ENCODE results near the gene CTSE.

Gene CTSE

DNA sequence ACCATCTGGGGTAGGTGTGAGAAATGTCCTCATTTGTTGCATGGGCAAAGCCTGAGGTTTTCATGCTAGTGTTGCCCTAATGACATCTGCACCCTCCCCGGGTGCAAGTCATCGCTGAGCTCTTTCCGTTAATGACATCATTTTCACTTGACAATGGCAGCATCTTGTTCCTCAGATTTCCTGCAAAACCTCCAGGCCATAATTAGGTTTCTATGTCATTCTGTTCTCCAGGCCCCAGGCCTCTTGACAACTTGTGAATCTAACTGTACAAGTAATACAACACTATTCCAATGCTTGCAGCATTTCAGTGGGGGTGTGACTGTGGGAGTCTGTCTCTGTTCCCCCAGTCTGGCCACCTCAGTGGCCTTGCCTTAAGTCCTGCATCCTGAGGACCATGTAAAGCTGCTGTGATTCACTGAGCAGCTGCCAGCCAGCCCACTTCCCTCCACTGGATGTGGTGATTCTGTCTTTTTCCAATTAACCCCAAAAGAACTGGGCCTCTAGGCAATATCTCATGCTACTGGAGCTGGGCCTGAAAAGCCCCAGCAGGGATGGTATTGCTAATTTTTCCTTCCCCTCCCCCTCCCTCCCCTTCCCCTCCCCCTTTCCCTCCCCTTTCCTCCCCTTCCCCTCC, 43.3 kb downstream of the CTSE start:
- Mint-ChIP-seq H3K4me1 (ENCODE audit: low read depth) (no peaks in the 10 kb centered on the region), H3K4me3 (no peak overlapping the region), H3K27ac (no peak overlapping the region), H3K36me3 (ENCODE audit: low read depth) (no peaks in the 10 kb centered on the region), H3K27me3 (ENCODE audit: low read depth) (peaks cover 6% of the 10 kb centered on the region), H3K9me3 (peaks cover 7% of the 10 kb centered on the region)

DNA sequence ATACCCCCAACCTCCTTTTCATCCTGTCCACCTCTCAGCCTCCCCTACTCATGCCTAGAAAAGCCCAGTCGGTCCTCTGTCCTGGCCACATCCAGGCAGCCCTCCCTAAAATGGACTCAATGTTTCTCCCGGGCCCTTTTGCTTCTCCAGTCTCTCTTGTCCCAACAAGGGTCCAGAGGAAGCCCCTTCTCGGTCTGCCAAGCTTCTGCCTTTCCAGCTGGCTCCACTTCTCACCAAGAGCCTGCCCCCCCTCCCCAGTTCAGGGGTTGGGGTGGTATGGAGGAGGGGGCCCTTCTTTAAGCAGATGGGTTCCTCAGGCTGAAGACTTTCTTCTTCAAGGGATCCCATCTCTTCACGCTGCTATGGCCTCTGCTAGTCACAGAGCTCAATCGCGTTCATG, 44.4 kb downstream of the CTSE start:
- H3K27me3 Mint-ChIP-seq (ENCODE audit: low read depth), result peaks cover 6% of the 10 kb centered on the region

DNA sequence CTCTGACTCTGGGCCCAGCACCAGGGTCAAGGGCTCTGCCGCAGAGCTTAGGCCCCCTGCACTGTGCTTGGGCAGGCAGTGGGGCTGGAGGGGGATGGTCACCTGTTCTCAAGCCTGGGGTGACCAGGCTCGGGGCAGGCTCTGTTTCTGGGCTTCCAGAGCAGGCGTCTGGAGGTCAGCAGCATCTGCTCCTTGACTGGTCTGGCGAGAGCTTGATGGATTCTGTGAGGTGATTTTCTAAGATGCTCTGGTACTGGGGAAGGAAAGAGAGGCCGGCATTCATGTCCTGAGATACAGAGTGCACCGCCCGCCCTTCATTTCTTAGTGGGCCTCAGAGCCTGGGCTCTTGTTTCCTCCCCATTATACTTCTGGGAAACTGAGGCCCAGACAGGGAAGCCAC, 45.0 kb downstream of the CTSE start:
- Mint-ChIP-seq H3K4me1 (ENCODE audit: low read depth) (peaks cover 3% of the 10 kb centered on the region), H3K36me3 (ENCODE audit: low read depth) (no peaks in the 10 kb centered on the region), H3K4me3 (no peak overlapping the region), H3K27me3 (ENCODE audit: low read depth) (peaks cover 6% of the 10 kb centered on the region), H3K9me3 (peaks cover 23% of the 10 kb centered on the region), H3K27ac (no peak overlapping the region)

More for the DNA sequence above, 44.4 kb downstream of the CTSE start:
- Mint-ChIP-seq H3K36me3 (ENCODE audit: low read depth) (no peaks in the 10 kb centered on the region), H3K27ac (no peak overlapping the region), H3K4me3 (no peak overlapping the region), H3K9me3 (peaks cover 17% of the 10 kb centered on the region), H3K4me1 (ENCODE audit: low read depth) (no peaks in the 10 kb centered on the region)

DNA sequence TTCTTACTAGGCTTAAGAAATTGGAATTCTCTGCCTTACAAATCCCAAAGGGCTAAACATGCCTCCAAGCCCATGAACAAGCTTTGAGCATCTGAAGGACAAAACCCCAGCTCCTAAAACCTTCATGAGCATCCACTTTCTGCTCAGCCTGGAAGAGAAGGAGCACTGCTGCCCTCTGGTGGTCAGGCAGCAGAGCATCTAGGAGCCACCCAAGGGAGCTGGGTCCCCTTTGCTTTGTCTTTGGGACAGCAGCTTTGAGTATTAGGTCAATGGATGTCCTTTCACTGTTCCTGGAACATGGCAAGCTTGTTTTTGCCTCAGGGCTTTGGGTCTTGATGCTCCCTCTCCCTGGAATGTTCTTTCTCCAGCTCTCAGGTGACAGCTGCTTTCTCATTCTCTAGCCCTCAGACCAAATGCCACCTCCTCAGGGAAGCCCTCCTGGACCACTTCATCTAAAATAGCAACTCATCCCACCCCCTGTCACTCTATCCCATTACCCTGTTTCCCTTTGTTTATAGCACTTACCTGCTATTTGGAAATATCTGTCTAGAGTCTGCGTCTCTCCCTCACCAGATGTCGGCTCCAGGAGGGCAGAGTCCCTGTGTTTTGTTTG, 46.2 kb downstream of the CTSE start:
- Mint-ChIP-seq H3K36me3 (ENCODE audit: low read depth) (no peaks in the 10 kb centered on the region), H3K27ac (no peak overlapping the region), H3K4me3 (no peak overlapping the region), H3K27me3 (ENCODE audit: low read depth) (peaks cover 3% of the 10 kb centered on the region), H3K4me1 (ENCODE audit: low read depth) (peaks cover 6% of the 10 kb centered on the region), H3K9me3 (peaks cover 25% of the 10 kb centered on the region)

DNA sequence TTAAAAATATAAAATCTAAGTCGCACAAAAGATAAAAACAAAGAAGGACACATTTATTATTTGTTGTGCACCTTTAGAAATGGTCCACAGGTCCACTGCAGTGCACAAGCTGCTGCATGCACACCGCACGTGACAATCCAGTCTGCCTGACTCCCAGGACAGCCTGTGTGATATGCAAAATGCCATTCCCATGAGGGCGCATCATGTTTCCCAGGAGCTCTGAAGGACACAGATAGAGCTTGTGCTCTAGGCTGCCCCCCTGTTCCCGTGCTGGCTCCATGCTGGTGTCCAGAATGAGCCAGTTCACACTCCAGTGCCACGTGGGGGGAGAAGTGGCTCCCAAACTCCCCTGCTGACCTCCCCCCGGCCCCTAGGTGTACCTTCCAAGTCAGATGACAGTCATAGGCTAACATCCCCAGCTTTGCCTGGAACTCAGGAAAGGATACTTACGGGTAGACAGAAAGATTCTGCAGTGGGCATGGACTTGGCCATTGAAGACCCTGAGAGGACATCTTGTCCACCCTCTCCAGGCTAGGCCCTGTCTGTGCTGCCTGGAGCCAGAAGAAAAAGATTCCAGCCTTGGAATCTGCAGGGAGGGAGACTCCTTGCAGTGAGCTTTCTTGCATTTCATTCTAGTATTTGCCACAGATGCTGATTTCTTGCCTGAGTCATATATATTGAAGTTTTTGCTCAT, 46.8 kb downstream of the CTSE start:
- Mint-ChIP-seq H3K27me3 (ENCODE audit: low read depth) (no peaks in the 10 kb centered on the region), H3K9me3 (peaks cover 19% of the 10 kb centered on the region), H3K4me3 (no peak overlapping the region), H3K27ac (no peak overlapping the region), H3K4me1 (ENCODE audit: low read depth) (peaks cover 6% of the 10 kb centered on the region), H3K36me3 (ENCODE audit: low read depth) (no peaks in the 10 kb centered on the region)

DNA sequence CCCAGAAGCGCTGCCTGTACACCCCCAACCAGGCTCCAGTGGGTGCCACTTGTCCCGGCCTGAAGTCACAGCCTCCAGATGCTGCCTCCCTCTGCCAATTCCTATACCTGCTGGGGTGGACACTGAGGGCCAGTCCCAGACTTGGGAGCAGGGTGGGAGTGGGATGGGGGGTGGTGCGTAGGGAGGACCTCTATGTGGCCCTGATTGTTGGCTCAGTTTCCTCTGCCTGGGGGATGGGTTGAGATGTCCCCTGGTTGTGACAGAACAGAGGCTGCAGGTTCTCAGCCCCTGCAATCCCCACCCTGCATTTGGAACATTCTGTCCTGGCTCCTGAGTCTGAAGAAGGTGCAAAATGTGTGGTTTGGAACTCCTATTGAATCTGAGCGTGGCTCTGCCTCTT, 47.7 kb downstream of the CTSE start:
- peaks cover 18% of the 10 kb centered on the region for H3K9me3 Mint-ChIP-seq
- H3K27ac Mint-ChIP-seq, result no peak overlapping the region
- H3K27me3 Mint-ChIP-seq (ENCODE audit: low read depth), result no peaks in the 10 kb centered on the region
- H3K4me1 Mint-ChIP-seq (ENCODE audit: low read depth), result peaks cover 6% of the 10 kb centered on the region
- no peaks in the 10 kb centered on the region for H3K36me3 Mint-ChIP-seq (ENCODE audit: low read depth)
- no peak overlapping the region for H3K4me3 Mint-ChIP-seq

DNA sequence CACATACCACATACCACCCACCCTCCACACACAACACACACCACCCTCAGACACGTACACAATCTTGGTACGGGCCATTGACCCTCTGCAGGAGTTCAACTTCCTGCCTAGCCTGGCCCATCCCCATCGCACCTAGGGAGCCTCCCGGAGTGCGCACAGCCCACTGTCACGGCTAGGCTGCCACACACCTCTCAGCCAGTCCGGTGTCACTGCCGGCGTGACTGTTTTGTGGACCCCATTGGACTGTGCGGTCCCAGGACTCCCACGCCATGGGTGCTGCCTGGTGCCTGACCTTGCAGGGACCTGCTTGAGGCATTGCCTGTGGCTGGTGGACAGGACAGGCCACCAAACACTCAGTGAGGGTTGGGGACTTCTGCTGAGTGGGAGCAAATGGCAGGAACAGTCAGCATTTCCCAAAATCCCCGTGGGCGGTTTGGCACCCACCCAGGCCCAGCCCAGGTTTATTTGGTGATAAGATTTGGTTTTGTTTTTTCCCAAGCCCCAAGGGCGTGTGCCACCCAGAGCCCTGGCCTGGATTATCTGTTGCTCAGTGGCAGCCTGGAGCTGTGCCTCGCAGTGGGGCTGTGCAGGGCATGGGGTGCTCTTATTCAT, 48.2 kb downstream of the CTSE start:
- H3K9me3 Mint-ChIP-seq, result peaks cover 18% of the 10 kb centered on the region
- H3K4me1 Mint-ChIP-seq (ENCODE audit: low read depth), result peaks cover 6% of the 10 kb centered on the region
- no peaks in the 10 kb centered on the region for H3K27me3 Mint-ChIP-seq (ENCODE audit: low read depth)
- no peaks in the 10 kb centered on the region for H3K36me3 Mint-ChIP-seq (ENCODE audit: low read depth)
- peak overlapping the region; percentile 16 for H3K27ac Mint-ChIP-seq
- no peak overlapping the region for H3K4me3 Mint-ChIP-seq

DNA sequence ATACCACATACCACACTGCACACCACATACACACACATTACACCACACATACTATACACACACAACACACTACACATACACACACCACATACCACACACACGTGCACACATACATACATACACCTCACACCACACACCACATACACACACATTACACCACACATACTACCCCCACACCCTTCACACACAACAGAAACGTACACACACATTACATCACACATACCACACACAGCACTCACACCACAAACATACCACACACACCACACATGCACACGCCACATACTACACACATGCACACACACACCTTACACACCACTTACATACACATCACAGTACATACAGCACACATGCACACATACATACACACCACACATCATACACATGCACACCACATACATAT, 49.0 kb downstream of the CTSE start:
- H3K36me3 Mint-ChIP-seq (ENCODE audit: low read depth), result no peaks in the 10 kb centered on the region
- H3K4me3 Mint-ChIP-seq, result no peak overlapping the region
- H3K27ac Mint-ChIP-seq, result no peak overlapping the region
- H3K4me1 Mint-ChIP-seq (ENCODE audit: low read depth), result peaks cover 8% of the 10 kb centered on the region
- H3K27me3 Mint-ChIP-seq (ENCODE audit: low read depth), result no peaks in the 10 kb centered on the region
- H3K9me3 Mint-ChIP-seq, result peaks cover 18% of the 10 kb centered on the region

DNA sequence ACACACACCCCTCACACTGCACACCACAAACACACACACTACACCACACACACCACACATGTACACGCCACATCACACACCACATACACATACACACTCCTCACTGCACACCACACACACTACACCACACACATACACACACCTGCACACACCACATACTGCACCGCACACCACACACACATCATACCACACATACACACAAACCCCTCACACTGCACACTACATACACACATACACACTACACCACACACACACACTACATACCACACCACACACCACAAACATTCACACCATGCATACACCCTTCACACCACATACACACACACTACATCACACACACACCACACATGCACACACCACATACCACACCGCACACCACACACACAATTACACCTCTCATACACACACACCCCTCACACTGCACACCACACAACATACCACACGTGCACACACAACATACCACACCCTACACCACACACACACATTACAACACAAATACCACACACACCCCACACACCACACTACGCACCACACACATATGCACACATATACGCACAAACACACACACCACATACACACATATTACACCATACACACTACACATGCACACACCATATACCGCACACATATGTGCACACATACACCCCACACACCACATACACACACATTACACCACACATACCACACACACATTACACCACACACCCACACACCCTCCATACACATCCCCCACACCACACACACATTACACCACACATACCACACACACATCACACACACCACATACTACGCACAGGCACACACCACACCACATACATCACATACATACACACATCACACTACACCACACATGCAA, 50.1 kb downstream of the CTSE start:
- peaks cover 8% of the 10 kb centered on the region for H3K4me1 Mint-ChIP-seq (ENCODE audit: low read depth)
- H3K27me3 Mint-ChIP-seq (ENCODE audit: low read depth), result no peaks in the 10 kb centered on the region
- H3K36me3 Mint-ChIP-seq (ENCODE audit: low read depth), result no peaks in the 10 kb centered on the region
- H3K27ac Mint-ChIP-seq, result peak overlapping the region; percentile 29
- peaks cover 18% of the 10 kb centered on the region for H3K9me3 Mint-ChIP-seq
- no peak overlapping the region for H3K4me3 Mint-ChIP-seq

DNA sequence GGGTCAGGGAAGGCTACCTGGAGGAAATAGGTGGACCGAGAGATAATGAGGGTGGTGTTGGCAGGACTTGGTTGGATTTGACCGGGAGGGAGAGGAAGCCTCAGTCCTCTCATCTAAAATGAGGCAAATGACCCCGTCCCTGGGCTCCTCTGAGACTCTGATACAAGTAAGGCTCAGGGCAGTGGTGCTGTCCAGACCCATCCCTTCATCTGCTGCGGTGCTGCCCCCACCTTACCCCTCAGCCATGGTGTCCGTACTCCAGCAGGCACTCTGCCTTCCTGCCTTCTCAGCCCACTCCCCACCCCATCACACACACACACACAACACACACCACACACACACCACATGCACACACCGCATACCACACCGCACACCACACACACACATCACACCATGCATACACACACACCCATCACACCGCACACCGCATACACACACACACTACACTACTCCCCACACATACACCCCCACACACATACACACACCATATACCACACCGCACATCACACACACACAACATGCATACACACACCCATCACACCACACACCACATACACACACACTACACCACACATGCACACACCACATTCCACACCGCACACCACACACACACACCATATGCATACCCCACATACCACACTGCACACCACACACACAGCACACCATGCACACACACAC, 51.1 kb downstream of the CTSE start:
- no peak overlapping the region for H3K4me3 Mint-ChIP-seq
- H3K4me1 Mint-ChIP-seq (ENCODE audit: low read depth), result peaks cover 8% of the 10 kb centered on the region
- peaks cover 18% of the 10 kb centered on the region for H3K9me3 Mint-ChIP-seq
- H3K27ac Mint-ChIP-seq, result no peak overlapping the region
- no peaks in the 10 kb centered on the region for H3K36me3 Mint-ChIP-seq (ENCODE audit: low read depth)
- H3K27me3 Mint-ChIP-seq (ENCODE audit: low read depth), result no peaks in the 10 kb centered on the region

DNA sequence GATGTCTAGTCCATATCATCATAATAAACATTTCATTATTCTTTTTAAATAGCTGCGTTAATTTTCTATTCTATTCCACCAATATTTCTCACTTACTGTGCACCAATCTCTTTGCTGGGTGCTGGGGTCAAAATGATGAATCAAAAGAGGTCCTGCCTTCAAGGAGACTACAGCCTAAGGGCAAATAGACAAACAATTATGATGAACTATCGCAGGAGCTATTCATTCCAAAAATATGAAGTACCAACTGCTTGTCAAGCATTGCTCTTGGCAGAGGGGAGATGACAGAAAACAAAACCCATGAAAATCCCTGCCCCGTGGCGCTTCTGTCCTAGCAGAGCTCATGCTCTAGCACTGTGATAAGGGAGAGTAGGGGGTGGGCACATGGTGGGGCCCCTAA, 51.6 kb downstream of the CTSE start:
- H3K9me3 Mint-ChIP-seq, result peaks cover 18% of the 10 kb centered on the region
- H3K27me3 Mint-ChIP-seq (ENCODE audit: low read depth), result no peaks in the 10 kb centered on the region
- peaks cover 8% of the 10 kb centered on the region for H3K4me1 Mint-ChIP-seq (ENCODE audit: low read depth)
- H3K27ac Mint-ChIP-seq, result no peak overlapping the region
- no peak overlapping the region for H3K4me3 Mint-ChIP-seq
- H3K36me3 Mint-ChIP-seq (ENCODE audit: low read depth), result no peaks in the 10 kb centered on the region

DNA sequence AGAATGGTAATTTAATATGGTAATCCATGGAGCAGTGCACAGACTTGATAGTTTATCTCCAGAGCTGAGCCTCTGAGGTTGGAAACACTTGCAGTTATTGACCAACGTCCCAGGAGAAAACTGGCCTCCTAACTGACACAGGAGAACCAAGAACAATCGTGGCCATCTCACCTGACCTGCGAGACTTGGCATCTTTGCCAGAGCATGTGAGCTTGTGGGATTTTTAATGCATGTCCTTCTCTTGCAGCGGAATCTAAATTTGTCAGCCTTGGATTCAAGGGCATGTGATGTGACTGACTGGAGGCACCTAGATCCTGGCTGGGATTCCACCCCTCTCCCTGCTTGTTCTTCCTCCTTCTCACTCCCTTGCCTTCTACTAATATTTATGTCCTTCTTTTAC, 52.6 kb downstream of the CTSE start:
- H3K36me3 Mint-ChIP-seq (ENCODE audit: low read depth), result no peaks in the 10 kb centered on the region
- no peaks in the 10 kb centered on the region for H3K27me3 Mint-ChIP-seq (ENCODE audit: low read depth)
- no peak overlapping the region for H3K4me3 Mint-ChIP-seq
- H3K27ac Mint-ChIP-seq, result no peak overlapping the region
- peaks cover 8% of the 10 kb centered on the region for H3K4me1 Mint-ChIP-seq (ENCODE audit: low read depth)
- peaks cover 18% of the 10 kb centered on the region for H3K9me3 Mint-ChIP-seq

DNA sequence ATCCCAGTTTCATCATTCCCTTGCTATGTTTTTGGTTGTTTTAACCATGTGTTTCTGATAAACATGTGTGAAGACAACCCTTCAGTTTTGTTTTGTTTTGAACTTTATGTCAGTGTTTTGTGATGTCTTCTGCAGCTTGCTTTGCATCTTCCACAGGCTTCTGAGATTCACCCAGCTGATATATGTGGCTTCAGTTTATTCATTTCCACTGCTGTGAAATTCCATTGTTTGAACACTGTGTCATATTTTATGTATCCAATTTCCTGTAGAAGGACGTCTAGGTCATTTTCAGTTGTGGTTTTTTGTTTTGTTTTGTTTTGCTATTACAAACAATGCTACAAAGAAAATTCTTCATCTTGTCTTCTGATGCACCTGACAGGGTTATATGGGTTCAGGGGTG, 53.2 kb downstream of the CTSE start:
- H3K27ac Mint-ChIP-seq, result no peak overlapping the region
- H3K4me3 Mint-ChIP-seq, result no peak overlapping the region
- H3K27me3 Mint-ChIP-seq (ENCODE audit: low read depth), result no peaks in the 10 kb centered on the region
- no peaks in the 10 kb centered on the region for H3K36me3 Mint-ChIP-seq (ENCODE audit: low read depth)
- peaks cover 18% of the 10 kb centered on the region for H3K9me3 Mint-ChIP-seq
- peaks cover 8% of the 10 kb centered on the region for H3K4me1 Mint-ChIP-seq (ENCODE audit: low read depth)

DNA sequence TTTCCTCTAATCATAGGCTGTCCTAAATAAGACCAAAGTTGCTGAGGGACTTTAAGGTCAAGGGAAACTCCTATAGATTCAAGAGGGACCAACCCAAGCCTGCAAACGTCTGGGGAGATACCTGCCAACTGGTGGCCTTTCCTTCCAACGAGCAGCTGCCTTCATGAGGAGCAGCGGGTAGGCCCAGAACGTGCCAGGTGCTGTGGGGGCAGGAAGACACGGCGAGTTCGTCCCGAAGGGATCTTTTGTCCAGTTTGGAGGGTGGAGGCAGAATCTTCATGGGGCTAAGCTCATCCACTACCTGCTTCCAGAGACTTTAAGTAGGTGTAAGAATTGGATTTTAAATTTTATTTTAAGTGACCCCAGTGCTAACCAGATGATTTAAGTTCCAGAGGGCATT, 54.5 kb downstream of the CTSE start:
- peaks cover 7% of the 10 kb centered on the region for H3K9me3 Mint-ChIP-seq
- H3K4me1 Mint-ChIP-seq (ENCODE audit: low read depth), result peaks cover 8% of the 10 kb centered on the region
- no peaks in the 10 kb centered on the region for H3K36me3 Mint-ChIP-seq (ENCODE audit: low read depth)
- H3K27ac Mint-ChIP-seq, result no peak overlapping the region
- H3K27me3 Mint-ChIP-seq (ENCODE audit: low read depth), result no peaks in the 10 kb centered on the region
- H3K4me3 Mint-ChIP-seq, result no peak overlapping the region

Measured in T-helper 1 cell treated with Interleukin-12 subunit alpha and Interleukin-12 subunit beta and Interleukin-4 antibody, amounts not matched to agents 30 μg/mL and 1 μg/mL, for 36 hours (primary cell).